OCI-LY7 (cell line): ENCODE measurements around the gene HOXB8. TPM values are rescaled to one million over a fixed set of nuclear protein-coding genes. Genes with fewer than 3 reads are reported as not detected.
A peak's percentile ranks its signal among the peaks of the same experiment; 100 is the strongest.

Experiments used
- BruUV-seq: library from RNA; stranded (reverse); fragments of 400-500 nt; replicated peaks from 2 replicates; lab custom pipeline; 2021; lab: Mats Ljungman, UMichigan
- CTCF ChIA-PET: fragments of 300-600 bp; sonication (Branson Sonifier 250); formaldehyde crosslinking; loops from one replicate; lab custom pipeline; 2022; ENCODE audit warnings: antibody characterized with exemption; ENCODE audit not compliant: unreplicated experiment; lab: Charles Lee
- POLR2A ChIA-PET: fragments of 300-600 bp; sonication (Branson Sonifier 250); formaldehyde crosslinking; loops from one replicate; lab custom pipeline; 2022; ENCODE audit warnings: antibody characterized with exemption; lab: Charles Lee
- DNase-seq: peaks from one replicate; pipeline ENCODE4 v3.0.0-alpha.2; 2015; ENCODE audit warnings: low spot score
- H2AFZ ChIP-seq: fragments of 200-600 bp; sonication (generic), shearing (Covaris generic); 2 replicates; pipeline ENCODE4 v1.6.1; 2014; ENCODE audit warnings: mild to moderate bottlenecking, antibody characterized with exemption, low read length, moderate library complexity
- H3K27ac ChIP-seq: fragments of 200-600 bp; sonication (generic); 2 replicates; pipeline ENCODE4 v1.5.1; 2014; ENCODE audit warnings: mixed run types, low read depth, mild to moderate bottlenecking, moderate library complexity, low read length, inconsistent platforms; ENCODE audit not compliant: poor library complexity, severe bottlenecking
- H3K36me3 ChIP-seq: fragments of 200-600 bp; sonication (generic); 2 replicates; pipeline ENCODE4 v1.6.1; 2014; ENCODE audit warnings: mild to moderate bottlenecking, antibody characterized with exemption, low read length, moderate library complexity, mixed read lengths; ENCODE audit not compliant: insufficient read depth
- H3K4me1 ChIP-seq: fragments of 200-600 bp; sonication (generic); 2 replicates; pipeline ENCODE4 v1.5.1; 2014; ENCODE audit warnings: mild to moderate bottlenecking, low read length; ENCODE audit not compliant: insufficient read depth, poor library complexity, severe bottlenecking
- H3K4me2 ChIP-seq: fragments of 200-600 bp; sonication (generic); 2 replicates; pipeline ENCODE4 v1.6.1; 2014; ENCODE audit warnings: mild to moderate bottlenecking, low read length
- H3K4me3 ChIP-seq: fragments of 200-600 bp; sonication (generic); 2 replicates; pipeline ENCODE4 v1.5.1; 2014; ENCODE audit warnings: mild to moderate bottlenecking, low read depth, low read length; ENCODE audit not compliant: poor library complexity, severe bottlenecking
- H3K79me2 ChIP-seq: fragments of 200-600 bp; sonication (generic); 2 replicates; pipeline ENCODE4 v1.6.1; 2016; ENCODE audit warnings: low read depth, mild to moderate bottlenecking, low read length, moderate library complexity, mixed read lengths; ENCODE audit not compliant: insufficient read depth
- H3K9me2 ChIP-seq: fragments of 200-600 bp; sonication (generic); 2 replicates; pipeline ENCODE4 v1.6.1; 2016; ENCODE audit warnings: mild to moderate bottlenecking, low read length, mixed read lengths; ENCODE audit not compliant: insufficient read depth
- H3K9me3 ChIP-seq: fragments of 200-600 bp; sonication (generic); 2 replicates; pipeline ENCODE4 v1.6.1; 2014; ENCODE audit warnings: mild to moderate bottlenecking, mixed run types, low read length, mixed read lengths
- H4K20me1 ChIP-seq: fragments of 200-600 bp; sonication (generic); 2 replicates; pipeline ENCODE4 v1.6.1; 2014; ENCODE audit warnings: mild to moderate bottlenecking, antibody characterized with exemption, low read length, moderate library complexity, mixed read lengths; ENCODE audit not compliant: insufficient read depth
- EZH2phosphoT487 ChIP-seq: fragments of 200-600 bp; sonication (generic); IDR thresholded peaks from 2 replicates; pipeline ENCODE4 v1.6.1; 2018; ENCODE audit warnings: low read depth, borderline replicate concordance, mild to moderate bottlenecking, mixed run types, antibody characterized with exemption, low read length, moderate library complexity, mixed read lengths
- intact Hi-C: fragments of 100-400 bp; cut with micrococcal nuclease; formaldehyde crosslinking; loops from one replicate; pipeline ENCODE4 v1.10.0; 2022; ENCODE audit not compliant: unreplicated experiment
- total RNA-seq, 2 experiments: library from RNA; depleted of rRNA in 1 of 2; stranded (reverse); fragments of >200 nt in 1 of 2; shearing (Covaris generic) in 1 of 2; gene quantifications; 2 replicates each; pipeline ENCODE4 v1.2.3, GENCODE V29; 2014 to 2022
- TF ChIP-seq, protein P1 (sequence below): fragments of 200-600 bp; sonication (generic); conservative IDR thresholded peaks from 2 replicates; pipeline ENCODE4 v1.5.1; 2014; ENCODE audit warnings: mild to moderate bottlenecking, antibody characterized with exemption, low read length, moderate library complexity, mixed read lengths

The HOXB8 gene
- total RNA-seq, 2 experiments from 2014 or later, result not detected

DNA sequence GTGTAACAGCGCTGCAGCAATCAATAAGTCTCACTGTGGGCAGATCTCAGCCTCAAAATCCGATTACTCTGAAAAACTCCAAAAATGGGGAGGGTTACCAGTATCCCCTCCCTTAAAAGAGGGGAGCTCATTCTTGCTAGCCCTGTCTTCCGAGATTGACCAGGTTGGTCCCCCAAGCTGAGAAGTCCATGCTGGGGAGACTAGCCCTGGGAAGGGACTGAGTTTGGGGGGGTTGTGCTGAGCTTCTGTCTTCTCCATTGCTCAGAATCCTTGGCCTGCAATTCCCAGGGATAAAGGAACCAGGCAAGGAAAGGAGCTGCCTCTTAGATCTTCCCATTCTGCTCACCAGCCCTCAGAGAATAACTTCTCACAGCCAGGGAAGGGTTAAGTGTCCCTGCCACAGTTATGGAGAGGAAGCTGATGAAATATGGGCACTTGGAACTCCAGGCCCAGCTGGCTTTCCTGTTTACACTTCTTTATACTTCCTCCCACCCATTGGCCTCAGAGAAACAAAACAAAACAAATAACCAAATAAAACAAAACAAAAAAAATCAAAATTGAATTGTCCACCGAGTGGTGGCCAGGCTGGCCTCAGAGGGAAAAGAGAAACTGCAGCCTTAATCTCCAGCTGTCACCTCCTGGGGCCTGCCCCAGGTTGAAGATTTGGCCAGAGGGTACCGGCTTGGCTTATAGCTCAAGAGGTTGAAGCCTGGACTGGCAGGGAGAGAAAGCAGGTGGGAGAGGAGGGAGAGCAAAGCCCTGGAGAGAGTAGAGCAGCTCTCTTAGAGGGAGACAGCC lies 27.6 kb downstream of the HOXB8 start:
- intact Hi-C loops, result no loop called here
- no peaks in the 10 kb centered on the region for H3K9me2 ChIP-seq
- CTCF ChIA-PET, result no interaction called here
- TF ChIP-seq, protein P1, sequence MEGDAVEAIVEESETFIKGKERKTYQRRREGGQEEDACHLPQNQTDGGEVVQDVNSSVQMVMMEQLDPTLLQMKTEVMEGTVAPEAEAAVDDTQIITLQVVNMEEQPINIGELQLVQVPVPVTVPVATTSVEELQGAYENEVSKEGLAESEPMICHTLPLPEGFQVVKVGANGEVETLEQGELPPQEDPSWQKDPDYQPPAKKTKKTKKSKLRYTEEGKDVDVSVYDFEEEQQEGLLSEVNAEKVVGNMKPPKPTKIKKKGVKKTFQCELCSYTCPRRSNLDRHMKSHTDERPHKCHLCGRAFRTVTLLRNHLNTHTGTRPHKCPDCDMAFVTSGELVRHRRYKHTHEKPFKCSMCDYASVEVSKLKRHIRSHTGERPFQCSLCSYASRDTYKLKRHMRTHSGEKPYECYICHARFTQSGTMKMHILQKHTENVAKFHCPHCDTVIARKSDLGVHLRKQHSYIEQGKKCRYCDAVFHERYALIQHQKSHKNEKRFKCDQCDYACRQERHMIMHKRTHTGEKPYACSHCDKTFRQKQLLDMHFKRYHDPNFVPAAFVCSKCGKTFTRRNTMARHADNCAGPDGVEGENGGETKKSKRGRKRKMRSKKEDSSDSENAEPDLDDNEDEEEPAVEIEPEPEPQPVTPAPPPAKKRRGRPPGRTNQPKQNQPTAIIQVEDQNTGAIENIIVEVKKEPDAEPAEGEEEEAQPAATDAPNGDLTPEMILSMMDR, result no peak
- TF ChIP-seq EZH2phosphoT487, result no peak
- H3K36me3 ChIP-seq, result no peaks in the 10 kb centered on the region
- H3K4me1 ChIP-seq, result peaks cover 32% of the 10 kb centered on the region
- POLR2A ChIA-PET, result interaction anchor here (1.0 to 1.6 kb wide), 5 partner anchors 120 to 242 kb away, joined by 3 to 6 read pairs (median 4); no protein-coding TSS in a partner anchor
- no peak overlapping the region for H3K27ac ChIP-seq
- H3K9me3 ChIP-seq, result no peaks in the 10 kb centered on the region
- peak; percentile 31 for DNase-seq
- H4K20me1 ChIP-seq, result no peaks in the 10 kb centered on the region
- peak overlapping the region; percentile 3; the same call in 1 of the 2 replicates for H3K4me2 ChIP-seq
- no TSS peak for BruUV-seq
- H3K4me3 ChIP-seq, result no peak overlapping the region
- H3K79me2 ChIP-seq, result no peaks in the 10 kb centered on the region
- H2AFZ ChIP-seq, result 0 out of 2 replicates have a peak overlapping the region, but pooled peaks have one; percentile 6

DNA sequence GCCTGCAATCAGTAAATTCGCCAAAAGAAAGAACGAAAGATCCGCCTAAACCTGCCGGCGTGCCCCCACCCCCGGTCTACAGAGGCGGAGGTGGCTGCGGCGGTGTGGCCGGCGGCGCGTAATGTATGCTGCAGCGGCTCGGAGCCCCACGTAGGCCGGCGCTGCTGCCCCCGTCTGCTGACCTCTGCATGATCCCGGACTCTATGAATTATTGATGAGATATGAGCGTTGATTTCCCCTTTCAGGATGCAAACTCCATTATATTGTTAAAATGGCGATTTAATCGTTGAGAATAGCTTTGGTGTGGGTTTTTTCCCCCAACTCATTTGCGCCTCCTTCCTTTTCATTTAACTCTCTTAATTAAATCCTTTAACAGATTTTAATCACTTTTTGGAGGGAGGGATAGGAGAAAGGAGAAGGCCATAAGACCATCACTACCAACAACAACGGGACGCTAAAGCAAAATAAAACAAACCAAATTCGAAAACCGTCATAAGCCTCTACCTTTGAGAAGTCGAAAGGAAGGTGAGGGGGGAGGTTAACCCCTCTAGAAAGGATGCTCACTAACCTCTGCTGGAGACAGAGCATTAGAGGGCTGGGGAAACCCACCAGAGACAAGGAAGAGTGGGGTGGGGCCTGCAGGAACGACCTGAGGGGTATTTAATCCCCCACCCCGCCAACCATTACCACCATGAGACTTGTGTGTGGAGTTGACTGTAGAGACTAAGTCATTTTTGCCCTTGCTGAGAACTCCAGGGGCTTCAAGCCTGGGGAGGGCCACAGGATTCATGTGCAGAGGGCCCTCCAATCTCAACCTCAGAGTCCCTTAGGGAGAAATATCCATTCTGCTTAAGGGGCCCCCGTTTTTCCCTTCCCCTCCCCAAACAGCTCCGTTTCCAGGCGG lies 28.5 kb downstream of the HOXB8 start:
- H2AFZ ChIP-seq, result peak overlapping the region; percentile 83; the same call in 1 of the 2 replicates

More for the DNA sequence above, 28.5 kb downstream of the HOXB8 start:
- ChIA-PET POLR2A (interaction anchor here (0.6 to 1.6 kb wide), 3 partner anchors 135 to 235 kb away, joined by 3 to 7 read pairs (median 4); no protein-coding TSS in a partner anchor), CTCF (no interaction called here)
- no peak for DNase-seq
- Histone ChIP-seq H3K36me3 (no peaks in the 10 kb centered on the region), H3K27ac (no peak overlapping the region), H3K4me3 (peak overlapping the region; percentile 63), H3K9me2 (no peaks in the 10 kb centered on the region), H4K20me1 (no peaks in the 10 kb centered on the region), H3K9me3 (no peaks in the 10 kb centered on the region), H3K4me1 (peaks cover 32% of the 10 kb centered on the region), H3K4me2 (peak overlapping the region; percentile 69), H3K79me2 (no peaks in the 10 kb centered on the region)
- TF ChIP-seq, protein P1, result no peak
- 0 out of 2 replicates have a peak, but pooled peaks have one; percentile 13 for TF ChIP-seq EZH2phosphoT487
- BruUV-seq, result no TSS peak
- intact Hi-C loops, result no loop called here
